K562 (cell line): Measurements from ENCODE around the gene ZNF821. TPM values are rescaled to one million over a fixed set of nuclear protein-coding genes. Genes with fewer than 3 reads are reported as not detected.

Experiments used
- HES1 ChIP-seq: fragments of 450-650 bp; IDR thresholded peaks from 2 replicates; pipeline ENCODE4 v1.6.1; 2016; ENCODE audit warnings: low read depth, mild to moderate bottlenecking, moderate library complexity
- polyA plus RNA-seq, 8 experiments: library from polyadenylated mRNA; depleted of rRNA in 4 of 8; stranded (reverse) in 5 of 8; unstranded in 3 of 8; fragments of >200 nt; fragmentation: Nextera tagmentation in 2 of 8; fragmentation: Illumina TruSeq in 1 of 8; extraction: Ambion mirVana in 2 of 8; extraction: Trizol in 1 of 8; gene quantifications; 2 replicates each; pipeline versions ENCODE4 v1.2.1 to v1.2.3, GENCODE V29; 2011 to 2014; ENCODE audit warnings: inconsistent platforms in 1 of 8, missing spikeins in 1 of 8
- total RNA-seq, 7 experiments: library from RNA; depleted of rRNA in 6 of 7; stranded (reverse); fragments of >200 nt in 6 of 7; fragmentation: Illumina TruSeq in 2 of 7; extraction: Trizol in 2 of 7; gene quantifications; 2 replicates each; pipeline versions ENCODE4 v1.2.1 to v1.2.3, GENCODE V29; 2011 to 2021; ENCODE audit warnings: low replicate concordance in 1 of 7
- TF ChIP-seq, protein P1 (sequence below): fragments of 450-650 bp; IDR thresholded peaks from 2 replicates; pipeline ENCODE4 v1.6.1; 2016; ENCODE audit warnings: mild to moderate bottlenecking, moderate library complexity
- TF ChIP-seq, protein P2 (sequence below): conservative IDR thresholded peaks from 2 replicates; pipeline ENCODE4 v1.6.1; 2011; ENCODE audit warnings: low read depth, mild to moderate bottlenecking, low read length; ENCODE audit not compliant: control insufficient read depth
- TF ChIP-seq, protein P3 (sequence below): sonication (generic); formaldehyde crosslinking; IDR thresholded peaks from 2 replicates; pipeline ENCODE4 v1.8.0; 2022; ENCODE audit warnings: missing genetic modification reagents, mild to moderate bottlenecking, borderline replicate concordance
- TF ChIP-seq, protein P4 (sequence below): sonication (generic); IDR thresholded peaks from 2 replicates; pipeline ENCODE4 v1.6.1; 2016

ZNF821 gene
- total and polyA plus RNA-seq, 9 of the 15 experiments (the other 6 are each of a cell fraction or from before 2014, with no cell fraction given) = 0.38 to 5.6 (median 3.6) TPM

- TF ChIP-seq, protein P1, sequence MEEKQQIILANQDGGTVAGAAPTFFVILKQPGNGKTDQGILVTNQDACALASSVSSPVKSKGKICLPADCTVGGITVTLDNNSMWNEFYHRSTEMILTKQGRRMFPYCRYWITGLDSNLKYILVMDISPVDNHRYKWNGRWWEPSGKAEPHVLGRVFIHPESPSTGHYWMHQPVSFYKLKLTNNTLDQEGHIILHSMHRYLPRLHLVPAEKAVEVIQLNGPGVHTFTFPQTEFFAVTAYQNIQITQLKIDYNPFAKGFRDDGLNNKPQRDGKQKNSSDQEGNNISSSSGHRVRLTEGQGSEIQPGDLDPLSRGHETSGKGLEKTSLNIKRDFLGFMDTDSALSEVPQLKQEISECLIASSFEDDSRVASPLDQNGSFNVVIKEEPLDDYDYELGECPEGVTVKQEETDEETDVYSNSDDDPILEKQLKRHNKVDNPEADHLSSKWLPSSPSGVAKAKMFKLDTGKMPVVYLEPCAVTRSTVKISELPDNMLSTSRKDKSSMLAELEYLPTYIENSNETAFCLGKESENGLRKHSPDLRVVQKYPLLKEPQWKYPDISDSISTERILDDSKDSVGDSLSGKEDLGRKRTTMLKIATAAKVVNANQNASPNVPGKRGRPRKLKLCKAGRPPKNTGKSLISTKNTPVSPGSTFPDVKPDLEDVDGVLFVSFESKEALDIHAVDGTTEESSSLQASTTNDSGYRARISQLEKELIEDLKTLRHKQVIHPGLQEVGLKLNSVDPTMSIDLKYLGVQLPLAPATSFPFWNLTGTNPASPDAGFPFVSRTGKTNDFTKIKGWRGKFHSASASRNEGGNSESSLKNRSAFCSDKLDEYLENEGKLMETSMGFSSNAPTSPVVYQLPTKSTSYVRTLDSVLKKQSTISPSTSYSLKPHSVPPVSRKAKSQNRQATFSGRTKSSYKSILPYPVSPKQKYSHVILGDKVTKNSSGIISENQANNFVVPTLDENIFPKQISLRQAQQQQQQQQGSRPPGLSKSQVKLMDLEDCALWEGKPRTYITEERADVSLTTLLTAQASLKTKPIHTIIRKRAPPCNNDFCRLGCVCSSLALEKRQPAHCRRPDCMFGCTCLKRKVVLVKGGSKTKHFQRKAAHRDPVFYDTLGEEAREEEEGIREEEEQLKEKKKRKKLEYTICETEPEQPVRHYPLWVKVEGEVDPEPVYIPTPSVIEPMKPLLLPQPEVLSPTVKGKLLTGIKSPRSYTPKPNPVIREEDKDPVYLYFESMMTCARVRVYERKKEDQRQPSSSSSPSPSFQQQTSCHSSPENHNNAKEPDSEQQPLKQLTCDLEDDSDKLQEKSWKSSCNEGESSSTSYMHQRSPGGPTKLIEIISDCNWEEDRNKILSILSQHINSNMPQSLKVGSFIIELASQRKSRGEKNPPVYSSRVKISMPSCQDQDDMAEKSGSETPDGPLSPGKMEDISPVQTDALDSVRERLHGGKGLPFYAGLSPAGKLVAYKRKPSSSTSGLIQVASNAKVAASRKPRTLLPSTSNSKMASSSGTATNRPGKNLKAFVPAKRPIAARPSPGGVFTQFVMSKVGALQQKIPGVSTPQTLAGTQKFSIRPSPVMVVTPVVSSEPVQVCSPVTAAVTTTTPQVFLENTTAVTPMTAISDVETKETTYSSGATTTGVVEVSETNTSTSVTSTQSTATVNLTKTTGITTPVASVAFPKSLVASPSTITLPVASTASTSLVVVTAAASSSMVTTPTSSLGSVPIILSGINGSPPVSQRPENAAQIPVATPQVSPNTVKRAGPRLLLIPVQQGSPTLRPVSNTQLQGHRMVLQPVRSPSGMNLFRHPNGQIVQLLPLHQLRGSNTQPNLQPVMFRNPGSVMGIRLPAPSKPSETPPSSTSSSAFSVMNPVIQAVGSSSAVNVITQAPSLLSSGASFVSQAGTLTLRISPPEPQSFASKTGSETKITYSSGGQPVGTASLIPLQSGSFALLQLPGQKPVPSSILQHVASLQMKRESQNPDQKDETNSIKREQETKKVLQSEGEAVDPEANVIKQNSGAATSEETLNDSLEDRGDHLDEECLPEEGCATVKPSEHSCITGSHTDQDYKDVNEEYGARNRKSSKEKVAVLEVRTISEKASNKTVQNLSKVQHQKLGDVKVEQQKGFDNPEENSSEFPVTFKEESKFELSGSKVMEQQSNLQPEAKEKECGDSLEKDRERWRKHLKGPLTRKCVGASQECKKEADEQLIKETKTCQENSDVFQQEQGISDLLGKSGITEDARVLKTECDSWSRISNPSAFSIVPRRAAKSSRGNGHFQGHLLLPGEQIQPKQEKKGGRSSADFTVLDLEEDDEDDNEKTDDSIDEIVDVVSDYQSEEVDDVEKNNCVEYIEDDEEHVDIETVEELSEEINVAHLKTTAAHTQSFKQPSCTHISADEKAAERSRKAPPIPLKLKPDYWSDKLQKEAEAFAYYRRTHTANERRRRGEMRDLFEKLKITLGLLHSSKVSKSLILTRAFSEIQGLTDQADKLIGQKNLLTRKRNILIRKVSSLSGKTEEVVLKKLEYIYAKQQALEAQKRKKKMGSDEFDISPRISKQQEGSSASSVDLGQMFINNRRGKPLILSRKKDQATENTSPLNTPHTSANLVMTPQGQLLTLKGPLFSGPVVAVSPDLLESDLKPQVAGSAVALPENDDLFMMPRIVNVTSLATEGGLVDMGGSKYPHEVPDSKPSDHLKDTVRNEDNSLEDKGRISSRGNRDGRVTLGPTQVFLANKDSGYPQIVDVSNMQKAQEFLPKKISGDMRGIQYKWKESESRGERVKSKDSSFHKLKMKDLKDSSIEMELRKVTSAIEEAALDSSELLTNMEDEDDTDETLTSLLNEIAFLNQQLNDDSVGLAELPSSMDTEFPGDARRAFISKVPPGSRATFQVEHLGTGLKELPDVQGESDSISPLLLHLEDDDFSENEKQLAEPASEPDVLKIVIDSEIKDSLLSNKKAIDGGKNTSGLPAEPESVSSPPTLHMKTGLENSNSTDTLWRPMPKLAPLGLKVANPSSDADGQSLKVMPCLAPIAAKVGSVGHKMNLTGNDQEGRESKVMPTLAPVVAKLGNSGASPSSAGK = peak; percentile 88
- TF ChIP-seq HES1 = peak; percentile 28; the same call in 1 of the 2 replicates
- TF ChIP-seq, protein P2, sequence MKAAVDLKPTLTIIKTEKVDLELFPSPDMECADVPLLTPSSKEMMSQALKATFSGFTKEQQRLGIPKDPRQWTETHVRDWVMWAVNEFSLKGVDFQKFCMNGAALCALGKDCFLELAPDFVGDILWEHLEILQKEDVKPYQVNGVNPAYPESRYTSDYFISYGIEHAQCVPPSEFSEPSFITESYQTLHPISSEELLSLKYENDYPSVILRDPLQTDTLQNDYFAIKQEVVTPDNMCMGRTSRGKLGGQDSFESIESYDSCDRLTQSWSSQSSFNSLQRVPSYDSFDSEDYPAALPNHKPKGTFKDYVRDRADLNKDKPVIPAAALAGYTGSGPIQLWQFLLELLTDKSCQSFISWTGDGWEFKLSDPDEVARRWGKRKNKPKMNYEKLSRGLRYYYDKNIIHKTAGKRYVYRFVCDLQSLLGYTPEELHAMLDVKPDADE = peak; percentile 20; the same call in 1 of the 2 replicates
- TF ChIP-seq, protein P3, sequence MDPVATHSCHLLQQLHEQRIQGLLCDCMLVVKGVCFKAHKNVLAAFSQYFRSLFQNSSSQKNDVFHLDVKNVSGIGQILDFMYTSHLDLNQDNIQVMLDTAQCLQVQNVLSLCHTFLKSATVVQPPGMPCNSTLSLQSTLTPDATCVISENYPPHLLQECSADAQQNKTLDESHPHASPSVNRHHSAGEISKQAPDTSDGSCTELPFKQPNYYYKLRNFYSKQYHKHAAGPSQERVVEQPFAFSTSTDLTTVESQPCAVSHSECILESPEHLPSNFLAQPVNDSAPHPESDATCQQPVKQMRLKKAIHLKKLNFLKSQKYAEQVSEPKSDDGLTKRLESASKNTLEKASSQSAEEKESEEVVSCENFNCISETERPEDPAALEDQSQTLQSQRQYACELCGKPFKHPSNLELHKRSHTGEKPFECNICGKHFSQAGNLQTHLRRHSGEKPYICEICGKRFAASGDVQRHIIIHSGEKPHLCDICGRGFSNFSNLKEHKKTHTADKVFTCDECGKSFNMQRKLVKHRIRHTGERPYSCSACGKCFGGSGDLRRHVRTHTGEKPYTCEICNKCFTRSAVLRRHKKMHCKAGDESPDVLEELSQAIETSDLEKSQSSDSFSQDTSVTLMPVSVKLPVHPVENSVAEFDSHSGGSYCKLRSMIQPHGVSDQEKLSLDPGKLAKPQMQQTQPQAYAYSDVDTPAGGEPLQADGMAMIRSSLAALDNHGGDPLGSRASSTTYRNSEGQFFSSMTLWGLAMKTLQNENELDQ = no peak
- TF ChIP-seq, protein P4, sequence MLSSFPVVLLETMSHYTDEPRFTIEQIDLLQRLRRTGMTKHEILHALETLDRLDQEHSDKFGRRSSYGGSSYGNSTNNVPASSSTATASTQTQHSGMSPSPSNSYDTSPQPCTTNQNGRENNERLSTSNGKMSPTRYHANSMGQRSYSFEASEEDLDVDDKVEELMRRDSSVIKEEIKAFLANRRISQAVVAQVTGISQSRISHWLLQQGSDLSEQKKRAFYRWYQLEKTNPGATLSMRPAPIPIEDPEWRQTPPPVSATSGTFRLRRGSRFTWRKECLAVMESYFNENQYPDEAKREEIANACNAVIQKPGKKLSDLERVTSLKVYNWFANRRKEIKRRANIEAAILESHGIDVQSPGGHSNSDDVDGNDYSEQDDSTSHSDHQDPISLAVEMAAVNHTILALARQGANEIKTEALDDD = no peak
Observed at GRCh38 chr16:71883849-71884638, at the start of gene ZNF821 (continued).
